WTC11 (cell line): ENCODE data around the gene SLC7A5.

Experiments used
- ELF4 ChIP-seq: sonication (generic); formaldehyde crosslinking; IDR thresholded peaks from 2 replicates; pipeline ENCODE4 v1.8.1; 2022; ENCODE audit warnings: low read depth, mild to moderate bottlenecking, moderate library complexity, missing genetic modification reagents
- JAZF1 ChIP-seq: fragments of 250-450 bp; sonication (Bioruptor Pico); IDR thresholded peaks from 2 replicates; pipeline ENCODE4 v1.9.0; 2021; ENCODE audit warnings: moderate library complexity, mild to moderate bottlenecking, inconsistent platforms
- TF ChIP-seq, protein P1 (sequence below): fragments of 200-600 bp; IDR thresholded peaks from 2 replicates; pipeline ENCODE4 v1.8.0; 2022; ENCODE audit warnings: antibody characterized with exemption
- TF ChIP-seq, protein P2 (sequence below): sonication (generic); formaldehyde crosslinking; IDR thresholded peaks from 2 replicates; pipeline ENCODE4 v1.8.0; 2022; ENCODE audit warnings: mild to moderate bottlenecking, missing genetic modification reagents

DNA sequence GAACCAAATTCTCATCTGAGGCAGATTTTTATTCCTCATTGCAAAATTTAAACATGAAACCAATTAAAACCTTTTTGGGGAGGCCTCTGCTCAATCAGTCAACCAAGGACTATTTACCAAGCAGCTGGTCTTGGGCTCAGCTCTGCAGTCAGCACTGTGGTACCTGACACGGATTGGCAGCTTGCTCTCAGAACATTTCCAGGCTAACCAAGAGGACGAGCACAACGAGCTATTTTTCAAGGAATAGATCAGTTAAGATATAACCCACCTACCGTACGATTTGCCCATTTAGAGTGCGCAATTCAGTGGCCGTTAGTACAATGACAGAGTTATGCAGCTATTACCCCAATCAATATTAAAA lies 77.1 kb downstream of the SLC7A5 start:
- TF ChIP-seq, protein P1, sequence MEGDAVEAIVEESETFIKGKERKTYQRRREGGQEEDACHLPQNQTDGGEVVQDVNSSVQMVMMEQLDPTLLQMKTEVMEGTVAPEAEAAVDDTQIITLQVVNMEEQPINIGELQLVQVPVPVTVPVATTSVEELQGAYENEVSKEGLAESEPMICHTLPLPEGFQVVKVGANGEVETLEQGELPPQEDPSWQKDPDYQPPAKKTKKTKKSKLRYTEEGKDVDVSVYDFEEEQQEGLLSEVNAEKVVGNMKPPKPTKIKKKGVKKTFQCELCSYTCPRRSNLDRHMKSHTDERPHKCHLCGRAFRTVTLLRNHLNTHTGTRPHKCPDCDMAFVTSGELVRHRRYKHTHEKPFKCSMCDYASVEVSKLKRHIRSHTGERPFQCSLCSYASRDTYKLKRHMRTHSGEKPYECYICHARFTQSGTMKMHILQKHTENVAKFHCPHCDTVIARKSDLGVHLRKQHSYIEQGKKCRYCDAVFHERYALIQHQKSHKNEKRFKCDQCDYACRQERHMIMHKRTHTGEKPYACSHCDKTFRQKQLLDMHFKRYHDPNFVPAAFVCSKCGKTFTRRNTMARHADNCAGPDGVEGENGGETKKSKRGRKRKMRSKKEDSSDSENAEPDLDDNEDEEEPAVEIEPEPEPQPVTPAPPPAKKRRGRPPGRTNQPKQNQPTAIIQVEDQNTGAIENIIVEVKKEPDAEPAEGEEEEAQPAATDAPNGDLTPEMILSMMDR: no peak
- TF ChIP-seq JAZF1 (CRISPR knock-in tag): no peak
- TF ChIP-seq, protein P2, sequence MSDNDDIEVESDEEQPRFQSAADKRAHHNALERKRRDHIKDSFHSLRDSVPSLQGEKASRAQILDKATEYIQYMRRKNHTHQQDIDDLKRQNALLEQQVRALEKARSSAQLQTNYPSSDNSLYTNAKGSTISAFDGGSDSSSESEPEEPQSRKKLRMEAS: no peak
- TF ChIP-seq ELF4 (CRISPR knock-in tag): no peak
